ENCODE results near the gene TBCD.

TBCD gene

DNA sequence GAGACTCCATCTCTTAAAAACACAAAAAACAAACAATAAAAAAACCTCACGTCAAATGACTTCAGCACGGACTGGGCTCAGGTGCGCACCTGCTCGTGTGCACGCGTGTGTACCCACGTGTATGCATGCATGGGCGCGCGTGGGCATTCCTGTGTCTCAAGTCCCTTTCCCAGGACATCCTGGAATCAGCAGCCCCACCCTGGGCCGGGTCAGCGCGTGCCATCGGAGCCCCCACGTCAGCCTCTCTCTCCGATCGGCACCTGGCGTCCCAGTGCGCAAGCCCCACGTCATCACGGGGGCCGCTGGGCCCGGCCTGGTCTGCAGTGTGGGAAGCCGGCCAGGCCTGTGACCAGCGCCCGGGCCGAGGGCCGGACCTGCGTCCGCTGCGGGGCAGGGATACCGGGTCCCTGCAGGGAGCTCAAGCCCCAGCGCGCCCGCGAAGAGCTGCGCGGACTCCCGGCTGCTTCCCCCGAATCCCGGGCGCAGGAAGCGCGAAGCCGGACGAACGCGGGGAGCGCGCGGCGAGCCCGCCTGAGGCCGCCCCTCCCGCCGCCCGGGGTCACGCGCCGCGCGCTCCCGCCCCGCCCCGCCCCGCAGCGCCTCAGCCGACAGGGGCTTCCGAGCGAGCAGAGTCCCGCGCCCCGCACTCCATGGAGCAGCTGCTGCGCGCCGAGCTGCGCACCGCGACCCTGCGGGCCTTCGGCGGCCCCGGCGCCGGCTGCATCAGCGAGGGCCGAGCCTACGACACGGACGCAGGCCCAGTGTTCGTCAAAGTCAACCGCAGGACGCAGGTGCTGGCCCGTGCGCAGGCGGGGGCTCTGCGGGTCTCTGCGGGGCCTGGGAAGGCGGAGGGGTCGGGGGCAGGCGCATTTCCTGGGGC is 16.6 kb upstream of the TBCD start, which contains the start of gene FN3K:
FN3K (plus strand) TSS at position 629 of the 880 bp plus-strand sequence; CDS start at position 651, 22 bp downstream.
- H3K27ac ChIP-seq, result peak within 1 kb of the TSS; percentile 98
- TF ChIP-seq, protein P1, sequence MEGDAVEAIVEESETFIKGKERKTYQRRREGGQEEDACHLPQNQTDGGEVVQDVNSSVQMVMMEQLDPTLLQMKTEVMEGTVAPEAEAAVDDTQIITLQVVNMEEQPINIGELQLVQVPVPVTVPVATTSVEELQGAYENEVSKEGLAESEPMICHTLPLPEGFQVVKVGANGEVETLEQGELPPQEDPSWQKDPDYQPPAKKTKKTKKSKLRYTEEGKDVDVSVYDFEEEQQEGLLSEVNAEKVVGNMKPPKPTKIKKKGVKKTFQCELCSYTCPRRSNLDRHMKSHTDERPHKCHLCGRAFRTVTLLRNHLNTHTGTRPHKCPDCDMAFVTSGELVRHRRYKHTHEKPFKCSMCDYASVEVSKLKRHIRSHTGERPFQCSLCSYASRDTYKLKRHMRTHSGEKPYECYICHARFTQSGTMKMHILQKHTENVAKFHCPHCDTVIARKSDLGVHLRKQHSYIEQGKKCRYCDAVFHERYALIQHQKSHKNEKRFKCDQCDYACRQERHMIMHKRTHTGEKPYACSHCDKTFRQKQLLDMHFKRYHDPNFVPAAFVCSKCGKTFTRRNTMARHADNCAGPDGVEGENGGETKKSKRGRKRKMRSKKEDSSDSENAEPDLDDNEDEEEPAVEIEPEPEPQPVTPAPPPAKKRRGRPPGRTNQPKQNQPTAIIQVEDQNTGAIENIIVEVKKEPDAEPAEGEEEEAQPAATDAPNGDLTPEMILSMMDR (conservative IDR thresholded peaks at IDR 0.05), result no peak

DNA sequence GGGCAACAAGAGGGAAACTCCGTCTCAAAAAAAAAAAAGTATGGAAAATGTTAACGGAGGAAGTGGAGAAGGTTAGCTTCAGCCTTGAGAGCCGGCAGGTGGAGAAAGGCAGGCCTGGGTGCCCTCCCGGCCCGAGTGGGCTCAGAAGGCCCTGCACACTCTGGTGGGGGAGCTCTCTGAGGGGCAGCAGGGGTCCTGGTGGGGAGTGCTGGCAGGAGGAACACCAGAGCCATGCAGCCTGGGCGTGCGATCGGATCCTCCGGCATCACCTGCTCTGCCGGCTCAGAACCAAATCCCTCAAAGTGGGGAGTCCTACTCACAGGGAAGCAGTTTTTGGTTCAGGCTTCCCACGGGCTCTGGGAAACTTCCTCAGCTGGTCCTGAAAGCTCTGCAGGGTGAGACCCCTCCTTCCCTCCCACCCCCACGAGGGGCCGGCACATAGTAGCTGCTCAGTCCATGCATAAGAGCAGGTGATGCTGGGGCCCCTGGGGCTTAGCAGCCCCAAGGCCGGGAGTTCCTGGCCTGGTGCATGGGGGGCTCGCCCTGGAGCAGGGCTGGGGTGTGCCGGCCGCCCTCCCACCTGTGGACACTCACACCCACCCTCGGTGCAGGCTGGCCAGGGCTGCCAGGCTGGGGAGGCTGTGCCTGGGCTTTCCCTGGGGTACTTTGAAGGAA is 15.2 kb upstream of the TBCD start:
- TF ChIP-seq, protein P1 (conservative IDR thresholded peaks at IDR 0.05), result no peak
- H3K27ac ChIP-seq, result peak overlapping the region; percentile 98

DNA sequence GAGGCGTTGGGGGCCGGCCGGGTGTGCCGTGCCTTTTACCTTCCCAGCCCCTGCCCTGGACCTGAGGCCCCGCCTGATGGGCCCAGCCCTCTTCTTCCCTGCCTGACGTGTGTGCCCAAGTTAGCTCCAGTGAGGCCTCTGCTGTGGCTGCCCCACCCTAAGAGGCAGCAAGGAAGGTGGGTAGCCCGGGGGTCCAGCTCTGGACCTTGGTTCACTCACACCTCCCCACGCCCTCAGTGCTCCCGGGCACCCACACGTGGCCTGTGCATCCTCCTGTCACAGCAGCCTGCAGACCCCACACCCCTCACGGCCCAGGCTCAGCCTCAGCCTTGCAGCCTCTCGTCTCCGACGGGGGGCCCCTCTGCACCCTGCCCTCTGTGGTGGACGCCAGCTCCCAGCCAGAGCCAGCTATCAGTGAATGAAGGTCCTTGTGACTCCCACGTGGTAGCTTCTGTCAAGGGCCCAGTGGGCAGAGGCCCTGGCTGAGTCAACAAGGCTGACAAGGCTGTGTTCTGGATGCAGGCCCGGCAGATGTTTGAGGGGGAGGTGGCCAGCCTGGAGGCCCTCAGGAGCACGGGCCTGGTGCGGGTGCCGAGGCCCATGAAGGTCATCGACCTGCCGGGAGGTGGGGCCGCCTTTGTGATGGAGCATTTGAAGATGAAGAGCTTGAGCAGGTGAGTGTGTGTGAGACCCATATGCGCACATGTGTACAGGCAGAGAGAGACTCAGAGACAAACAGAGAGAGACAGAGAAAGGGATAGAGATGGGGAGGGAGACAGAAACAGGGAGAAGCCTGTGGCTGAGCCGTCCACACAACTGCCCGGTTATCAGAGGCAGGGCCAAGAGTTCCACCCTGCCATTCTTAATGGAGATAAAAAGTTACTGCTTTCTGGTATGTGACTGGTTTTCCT is 13.6 kb upstream of the TBCD start:
- H3K27ac ChIP-seq, result no peak overlapping the region; the same call in 1 of the 2 replicates
- TF ChIP-seq, protein P1 (conservative IDR thresholded peaks at IDR 0.05), result no peak

DNA sequence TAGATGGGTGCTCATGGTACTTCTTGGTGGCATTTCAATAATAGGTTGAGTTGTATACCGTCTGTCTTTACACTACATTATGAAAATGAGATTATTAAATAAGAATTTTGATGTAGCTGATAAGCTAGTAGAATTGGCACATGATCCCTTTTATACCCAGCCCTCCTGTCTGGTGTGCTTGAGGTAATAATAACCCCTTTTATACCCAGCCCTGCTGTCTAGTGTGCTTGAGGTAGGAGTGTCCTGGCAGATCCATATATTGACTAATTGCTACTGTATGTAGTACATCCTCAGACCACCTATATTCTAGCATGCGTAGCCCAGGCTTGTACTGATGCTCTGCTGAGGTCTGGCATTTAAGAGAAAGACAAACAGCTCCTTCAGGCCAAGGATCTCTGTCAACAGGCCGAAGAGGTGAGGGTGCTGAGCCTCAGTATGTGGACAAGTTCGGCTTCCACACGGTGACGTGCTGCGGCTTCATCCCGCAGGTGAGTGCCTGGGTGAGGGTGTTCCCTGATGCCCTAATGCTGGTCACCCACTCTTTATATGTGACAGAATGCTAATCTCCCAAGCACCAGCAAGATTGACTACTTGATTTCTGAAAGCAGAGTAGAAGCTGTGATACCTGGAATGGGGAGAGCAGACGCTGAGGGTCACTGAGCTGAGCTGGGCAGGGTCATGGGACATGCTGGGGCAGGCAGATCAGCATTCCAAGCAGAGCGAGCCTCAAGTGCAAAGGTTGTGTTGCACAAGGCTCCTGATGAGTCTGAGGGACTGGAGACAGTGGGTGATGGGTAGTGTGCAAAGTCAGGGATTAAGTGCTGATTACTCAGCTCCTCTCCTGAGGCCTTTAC is 10.7 kb upstream of the TBCD start:
- TF ChIP-seq, protein P1 (conservative IDR thresholded peaks at IDR 0.05), result no peak
- H3K27ac ChIP-seq, result no peak overlapping the region

DNA sequence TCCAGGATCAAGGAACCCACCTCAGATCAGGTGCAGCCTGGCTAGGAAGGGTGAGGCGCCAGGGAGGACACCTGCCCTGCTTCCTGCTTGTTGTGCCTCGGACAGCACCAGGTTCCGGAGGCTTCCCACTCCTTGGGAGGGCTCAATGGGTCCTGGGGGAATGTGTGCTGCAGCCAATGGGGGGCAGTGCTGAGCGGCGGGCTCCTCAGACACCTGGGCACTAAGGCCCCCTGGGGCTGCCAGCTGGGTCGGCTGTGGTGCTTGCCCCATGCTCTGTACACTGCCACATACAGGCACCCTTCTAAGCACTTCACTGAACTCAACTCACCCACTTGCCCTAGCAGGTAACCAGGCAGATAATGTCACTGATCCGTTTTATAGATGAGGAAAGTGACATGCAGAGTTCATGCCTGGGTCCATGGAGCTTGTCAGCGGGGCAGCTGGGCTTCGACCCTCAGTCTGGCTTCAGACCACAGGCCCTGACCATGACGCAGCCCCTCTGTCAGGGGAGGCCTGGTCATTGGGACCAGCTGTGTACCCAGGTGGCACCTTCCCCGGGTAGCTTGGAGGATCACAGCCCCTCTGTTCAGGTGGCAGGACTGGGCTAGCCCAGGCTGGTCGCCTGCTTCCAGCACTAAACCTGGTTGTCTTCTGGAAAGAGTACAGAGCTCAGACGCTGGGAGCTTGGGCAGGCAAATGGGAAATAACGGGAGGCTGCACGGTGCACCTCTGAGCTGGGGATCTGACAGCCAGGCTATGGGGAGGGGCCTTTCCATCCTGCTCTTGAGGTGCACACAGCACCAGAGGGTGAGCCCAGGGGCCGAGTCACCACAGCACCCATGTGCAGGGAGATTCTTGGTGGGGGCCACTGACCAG is 8.3 kb upstream of the TBCD start:
- TF ChIP-seq, protein P1 (conservative IDR thresholded peaks at IDR 0.05), result no peak
- no peak overlapping the region for H3K27ac ChIP-seq

DNA sequence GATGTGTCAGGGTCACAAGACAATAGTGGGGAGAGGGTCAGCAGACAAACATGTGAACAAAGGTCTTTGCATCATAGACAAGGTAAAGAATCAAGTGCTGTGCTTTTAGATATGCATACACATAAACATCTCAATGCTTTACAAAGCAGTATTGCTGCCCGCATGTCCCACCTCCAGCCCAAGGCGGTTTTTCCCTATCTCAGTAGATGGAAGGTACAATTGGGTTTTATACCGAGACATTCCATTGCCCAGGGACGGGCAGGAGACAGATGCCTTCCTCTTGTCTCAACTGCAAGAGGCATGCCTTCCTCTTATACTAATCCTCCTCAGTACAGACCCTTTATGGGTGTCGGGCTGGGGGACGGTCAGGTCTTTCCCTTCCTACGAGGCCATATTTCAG is 7.1 kb upstream of the TBCD start:
- H3K27ac ChIP-seq, result peak overlapping the region; percentile 51; the same call in 1 of the 2 replicates

Measured in VCaP (cell line).